Umbilical cord (tissue), 2 donors: ENCODE data around the gene PLEKHH1. TPM values are rescaled to one million over a fixed set of nuclear protein-coding genes. Genes with fewer than 3 reads are reported as not detected.

Experiments used
- DNase-seq: peaks from one replicate; pipeline ENCODE4 v3.0.0-alpha.2; 2015; ENCODE audit warnings: low spot score
- total RNA-seq: library from RNA; depleted of rRNA; stranded (reverse); fragments of >200 nt; gene quantifications from one replicate; pipeline ENCODE4 v1.2.3, GENCODE V29; 2014; ENCODE audit warnings: low replicate concordance; ENCODE audit not compliant: insufficient read depth

Gene PLEKHH1
- total RNA-seq, 1 donor from 2014 or later, result 3.4 TPM

DNA sequence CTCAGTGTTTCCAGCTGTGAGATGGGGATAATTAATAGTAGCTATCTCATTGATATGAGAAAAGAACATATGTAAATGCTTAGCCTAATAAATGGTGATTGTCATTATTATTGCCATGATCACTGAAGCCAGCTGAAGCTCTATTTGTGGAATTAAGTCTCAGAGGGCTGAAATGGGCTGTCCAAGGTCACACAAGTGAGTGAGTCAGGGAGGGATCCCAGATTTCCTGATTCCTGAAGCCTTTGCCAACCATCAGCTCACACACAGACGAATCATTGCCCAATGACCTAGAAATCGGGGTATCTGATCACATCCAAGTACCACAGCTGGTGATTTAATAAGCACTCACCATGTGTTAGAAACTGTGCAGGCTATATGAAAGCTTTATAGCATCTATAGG lies 23.0 kb upstream of the PLEKHH1 start:
- DNase-seq, result no peak

DNA sequence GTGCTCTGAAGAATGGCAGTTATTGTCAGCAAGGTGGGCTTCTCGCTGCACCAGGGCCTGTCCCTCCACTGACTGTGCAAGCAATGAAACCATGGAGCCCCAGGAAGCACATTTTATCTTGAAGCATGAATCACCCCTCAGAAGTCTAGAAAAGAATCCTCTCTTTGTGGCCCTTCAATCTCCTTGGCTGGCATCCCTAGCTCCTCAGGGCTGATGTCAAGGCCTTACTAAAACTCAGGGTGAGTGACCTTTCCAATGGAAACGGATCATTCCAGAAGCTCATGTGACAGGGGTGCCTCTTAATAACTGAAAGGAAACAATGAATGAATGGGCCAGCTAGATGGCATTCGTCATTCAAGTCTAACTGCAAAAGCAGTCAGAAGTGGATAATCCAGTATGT lies 22.3 kb upstream of the PLEKHH1 start:
- no peak for DNase-seq

DNA sequence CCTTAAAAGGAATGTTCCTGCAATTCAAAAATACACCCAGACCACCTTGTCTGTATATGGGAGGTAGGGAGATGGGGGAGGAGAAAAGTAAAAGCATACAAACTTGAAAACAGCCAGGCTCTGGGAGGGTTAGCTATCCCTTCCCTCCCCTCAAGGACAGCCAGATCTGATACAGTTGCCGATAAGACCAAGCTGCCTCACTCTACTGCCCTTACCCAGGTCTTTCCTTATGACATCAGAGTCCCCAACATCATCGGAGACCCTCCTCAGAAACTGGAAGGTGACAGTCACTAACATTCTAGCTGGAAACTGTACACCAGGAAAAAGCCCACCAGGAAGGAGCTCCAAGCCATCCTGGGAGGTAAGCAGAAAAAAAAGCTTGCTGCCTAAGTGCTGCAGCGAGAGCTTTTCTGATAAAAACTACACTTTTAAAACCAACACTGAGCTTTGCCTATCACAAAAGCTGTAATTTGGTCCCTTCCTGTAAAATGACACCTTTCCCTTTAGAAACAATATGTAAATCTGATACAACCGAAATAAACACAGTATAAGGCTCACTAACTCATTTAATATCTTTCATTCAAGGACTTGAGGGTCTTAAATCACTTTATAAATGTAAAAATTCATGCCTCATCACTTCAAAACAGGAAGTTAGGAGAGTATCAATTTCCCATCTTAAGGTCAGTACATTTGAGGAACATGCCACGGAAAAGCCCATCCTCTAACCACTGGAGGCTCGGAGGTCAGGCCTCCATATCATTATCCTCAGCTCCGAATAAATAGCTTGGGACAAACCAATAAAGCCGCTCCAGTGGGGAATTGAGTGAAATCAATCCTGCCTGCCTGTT lies 20.4 kb upstream of the PLEKHH1 start:
- DNase-seq, result no peak

- DNase-seq, result no peak
Measured at GRCh38 chr14:67513631-67514108, 19.4 kb upstream of the PLEKHH1 start.

DNA sequence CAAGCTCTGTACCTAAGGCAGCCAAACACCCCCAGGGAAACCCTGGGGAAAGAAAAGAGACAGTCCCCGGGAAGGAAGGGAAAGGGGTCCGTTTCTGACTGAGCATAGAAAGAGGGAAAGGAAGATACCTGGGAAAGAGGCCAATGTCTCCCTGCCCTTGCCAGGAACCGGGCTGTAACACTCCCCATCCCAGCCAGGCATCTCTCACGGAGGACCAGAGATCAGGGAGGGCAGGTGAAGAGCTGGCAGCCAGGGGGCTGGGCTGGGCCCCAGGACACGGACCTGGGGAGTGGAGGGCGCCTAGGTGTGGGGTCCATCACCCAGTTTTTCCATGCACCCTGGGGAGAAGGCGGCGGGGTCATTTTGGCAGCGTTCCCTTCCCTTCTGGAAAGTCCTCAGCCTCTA lies 18.9 kb upstream of the PLEKHH1 start:
- no peak for DNase-seq

DNA sequence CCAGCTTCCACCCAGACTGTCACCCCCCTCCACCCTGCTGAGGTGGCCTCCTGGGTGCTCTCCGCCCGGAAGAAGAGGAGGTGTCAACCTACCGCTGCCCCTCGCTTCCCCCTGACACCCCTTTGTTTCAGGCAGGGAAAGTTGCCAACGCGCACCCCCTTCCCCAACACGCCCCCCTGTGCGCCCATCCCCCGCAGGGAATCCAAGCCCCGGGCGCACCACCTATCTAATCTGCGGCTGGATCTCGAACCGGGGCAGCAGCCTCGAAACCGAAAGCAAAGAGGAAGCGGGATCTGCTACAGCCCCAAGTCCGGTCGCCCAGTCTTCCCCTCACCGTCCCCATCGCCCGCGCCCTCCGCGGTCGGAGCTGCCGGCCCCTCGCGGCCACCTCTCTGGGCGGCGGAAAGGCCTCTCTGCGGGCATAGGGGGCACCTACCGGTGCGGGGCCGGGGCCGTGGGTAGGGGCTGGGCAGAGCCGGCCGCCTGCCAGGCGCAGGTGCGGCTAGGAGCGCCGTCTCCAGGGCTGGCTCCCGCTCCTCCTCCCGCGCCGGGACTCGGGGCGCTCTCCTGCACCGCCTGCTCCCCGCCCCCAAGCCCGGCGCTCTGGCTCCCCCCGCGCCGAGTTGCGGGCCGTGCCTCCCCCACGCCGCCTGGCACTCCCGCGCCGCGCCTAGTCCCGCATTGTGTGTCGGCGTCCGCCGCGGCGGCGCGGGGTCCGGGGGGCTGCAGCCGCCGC lies 18.3 kb upstream of the PLEKHH1 start:
- DNase-seq, result peak; percentile 28

DNA sequence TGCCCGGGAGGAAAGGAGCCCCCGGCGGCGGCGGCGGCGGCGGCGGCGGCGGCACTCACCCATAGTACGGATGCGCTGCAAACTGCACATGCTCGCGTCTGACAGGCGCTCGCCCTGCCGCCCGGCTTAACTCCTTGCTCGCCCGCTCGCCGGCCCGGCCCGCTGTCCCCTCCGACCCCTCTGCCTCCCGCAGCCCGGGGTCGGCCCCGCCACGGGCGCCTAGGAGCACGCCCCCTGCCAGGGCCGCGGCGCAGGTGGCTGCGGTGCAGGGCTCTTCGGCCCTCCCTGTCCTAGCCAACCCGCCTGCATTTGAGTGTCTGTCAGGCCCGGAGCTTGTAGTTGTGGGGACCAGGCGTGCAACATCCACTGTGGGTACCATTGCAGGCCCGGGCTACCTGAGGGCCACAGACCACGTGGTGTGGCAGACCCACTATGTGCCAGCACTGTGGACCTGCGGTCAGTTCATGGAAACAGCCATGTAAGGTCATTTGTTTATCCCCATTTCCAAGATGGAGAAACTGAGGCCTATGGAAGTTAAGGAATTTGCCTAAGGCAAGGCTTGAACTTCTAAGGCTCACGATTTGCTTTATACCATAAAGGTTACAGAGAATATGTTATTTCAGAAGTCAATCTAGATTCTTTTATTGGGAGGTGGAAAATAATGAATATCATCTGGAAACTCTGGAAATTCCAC lies 17.6 kb upstream of the PLEKHH1 start:
- DNase-seq, result no peak

DNA sequence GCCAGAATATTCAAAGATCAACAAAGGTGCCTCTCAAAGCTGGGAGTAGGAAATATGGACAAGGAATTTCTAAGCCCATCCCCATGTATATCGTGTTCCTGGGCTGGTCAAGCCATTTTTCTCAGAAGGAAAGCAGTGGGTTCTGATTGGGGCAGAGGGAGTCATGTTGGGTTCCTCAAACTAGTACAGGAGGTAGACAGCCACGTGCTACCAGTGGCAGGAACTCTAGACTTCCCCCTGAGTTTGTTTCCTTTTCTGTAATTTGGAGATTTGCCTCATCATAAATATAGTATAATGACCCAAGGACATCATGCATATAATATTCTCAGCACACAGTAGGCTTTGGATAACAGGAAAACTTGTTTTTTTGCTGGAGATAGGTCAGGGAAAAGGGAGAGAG lies 16.4 kb upstream of the PLEKHH1 start:
- no peak for DNase-seq

GRCh38 chr14:67517083-67517482 lies 16.0 kb upstream of the PLEKHH1 start:
- DNase-seq, result no peak

DNA sequence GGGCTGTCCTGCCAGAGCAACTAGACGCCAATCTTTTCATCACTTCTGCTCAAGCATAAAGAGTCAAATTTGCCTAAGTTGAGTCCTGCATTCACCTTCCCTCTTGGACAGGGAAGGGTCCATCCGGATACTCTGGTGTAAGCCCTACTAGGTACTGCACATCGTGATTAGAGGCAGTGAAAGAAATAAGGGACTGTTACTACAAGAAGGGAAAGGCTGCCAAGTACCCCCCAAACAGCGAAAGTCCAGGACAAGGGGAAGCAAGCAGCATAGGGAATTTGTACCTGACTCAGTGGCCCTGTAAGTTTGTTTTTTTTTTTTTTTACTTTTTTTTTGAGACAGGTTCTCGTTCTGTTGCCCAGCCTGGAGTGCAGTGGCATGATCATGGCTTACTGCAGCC lies 13.7 kb upstream of the PLEKHH1 start:
- DNase-seq, result no peak

DNA sequence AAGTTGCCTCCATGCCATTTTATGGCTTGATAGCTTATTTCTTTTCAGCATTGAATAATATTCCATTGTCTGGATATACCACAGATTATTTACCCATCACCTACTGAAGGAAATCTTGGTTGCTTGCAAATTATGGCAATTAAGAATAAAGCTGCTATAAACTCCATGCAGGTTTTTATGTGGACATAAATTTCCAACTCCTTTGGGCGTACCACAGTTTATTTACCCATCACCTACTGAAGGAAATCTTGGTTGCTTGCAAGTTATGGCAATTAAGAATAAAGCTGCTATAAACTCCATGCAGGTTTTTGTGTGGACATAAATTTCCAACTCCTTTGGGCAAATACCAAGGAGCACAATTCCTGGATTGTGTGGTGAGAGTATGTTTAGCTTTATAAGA lies 12.6 kb upstream of the PLEKHH1 start:
- DNase-seq, result no peak

DNA sequence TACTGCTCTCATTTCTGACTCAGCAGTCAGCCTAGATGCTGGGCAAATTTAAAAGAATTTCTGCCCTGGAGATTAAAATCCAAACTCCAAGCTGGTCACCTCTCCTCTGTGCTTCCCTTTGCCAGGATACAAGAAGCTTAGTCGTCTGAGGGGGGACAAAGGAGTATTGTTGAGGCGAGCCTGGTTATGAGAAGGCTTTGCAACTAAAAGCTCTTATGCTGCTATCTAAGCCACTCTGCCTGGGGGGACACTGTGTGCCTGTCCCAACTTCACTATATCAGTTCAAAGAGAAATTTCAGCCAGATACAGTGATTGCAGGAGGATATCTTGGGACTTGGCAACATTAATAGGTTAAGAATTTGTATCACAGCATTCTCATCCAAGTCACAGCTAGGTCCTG lies 10.8 kb upstream of the PLEKHH1 start:
- no peak for DNase-seq

DNA sequence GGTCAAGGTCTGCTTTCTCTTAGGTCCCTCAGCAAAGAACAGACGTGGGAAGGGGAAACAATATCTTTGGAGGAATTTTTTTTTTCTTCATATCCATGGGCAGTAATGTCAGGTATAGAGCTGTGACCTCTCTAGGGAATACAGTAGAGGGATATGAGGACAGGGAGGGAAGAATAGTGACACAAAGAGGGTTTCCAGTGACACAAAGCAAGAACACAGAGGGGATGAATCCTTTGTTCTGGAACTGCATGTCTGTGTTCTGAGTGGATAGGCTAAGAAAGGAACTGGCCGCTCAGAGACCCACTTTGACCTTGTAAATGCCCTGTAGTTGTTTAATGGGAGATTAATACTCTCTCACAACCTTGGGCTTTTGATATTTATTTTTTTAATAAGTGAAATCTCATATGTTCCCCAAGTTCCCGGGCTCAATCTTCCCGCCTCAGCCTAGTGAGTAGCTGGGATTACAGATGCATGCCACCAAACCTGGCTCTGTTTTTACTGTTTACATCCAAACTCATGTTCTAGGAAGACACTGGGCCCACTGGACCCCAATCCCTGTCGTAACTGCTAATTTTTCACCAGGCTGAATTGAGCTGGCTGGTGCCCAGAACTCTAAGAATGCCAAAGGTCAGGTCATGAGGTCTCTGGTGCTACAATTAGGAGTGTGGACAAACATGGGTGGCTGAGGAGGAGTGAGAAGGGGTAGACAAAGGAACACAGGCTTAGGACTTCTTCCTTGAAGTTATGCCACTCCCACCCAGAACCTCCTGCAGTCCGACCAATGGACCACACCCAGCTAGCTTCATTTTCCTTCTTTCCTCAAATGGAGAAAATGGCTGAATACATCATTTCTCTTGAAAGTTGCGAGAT lies 9.1 kb upstream of the PLEKHH1 start:
- DNase-seq, result no peak

DNA sequence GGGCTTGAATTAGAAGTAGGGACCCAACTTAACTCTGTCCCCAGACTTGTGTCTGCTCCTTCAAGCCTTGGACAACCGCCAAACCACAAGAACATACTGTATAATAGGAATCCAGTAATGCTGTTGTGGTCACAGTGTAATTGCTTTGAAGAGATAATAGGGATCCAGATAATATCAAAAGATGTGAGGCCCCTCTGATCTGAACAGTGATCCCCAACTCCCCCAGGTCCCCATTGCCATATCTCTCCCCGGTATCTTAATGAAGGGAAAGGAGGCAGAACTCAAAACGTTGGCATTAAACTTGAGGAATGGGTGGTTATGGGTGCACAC lies 8.5 kb upstream of the PLEKHH1 start:
- DNase-seq, result no peak

DNA sequence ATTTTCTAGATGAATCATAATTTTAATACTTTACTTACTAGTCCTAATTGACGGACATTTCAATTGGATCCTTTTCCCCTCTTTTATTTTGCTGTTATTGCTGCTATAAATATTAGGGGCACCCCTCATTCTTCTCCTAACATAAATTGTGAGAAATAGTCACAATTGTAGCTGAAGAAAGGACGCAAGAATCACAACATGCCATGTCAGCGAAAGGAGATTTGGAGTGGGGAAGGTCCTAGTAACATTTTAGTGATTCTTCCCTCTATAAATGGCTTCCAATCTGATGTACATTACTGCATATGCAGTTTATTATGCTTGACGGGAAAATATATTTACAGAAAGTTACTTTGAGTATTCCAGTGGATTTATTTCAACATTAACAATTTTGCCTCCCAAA lies 7.7 kb upstream of the PLEKHH1 start:
- DNase-seq, result no peak

- no peak for DNase-seq
Measured at GRCh38 chr14:67526181-67526580, 6.9 kb upstream of the PLEKHH1 start.

DNA sequence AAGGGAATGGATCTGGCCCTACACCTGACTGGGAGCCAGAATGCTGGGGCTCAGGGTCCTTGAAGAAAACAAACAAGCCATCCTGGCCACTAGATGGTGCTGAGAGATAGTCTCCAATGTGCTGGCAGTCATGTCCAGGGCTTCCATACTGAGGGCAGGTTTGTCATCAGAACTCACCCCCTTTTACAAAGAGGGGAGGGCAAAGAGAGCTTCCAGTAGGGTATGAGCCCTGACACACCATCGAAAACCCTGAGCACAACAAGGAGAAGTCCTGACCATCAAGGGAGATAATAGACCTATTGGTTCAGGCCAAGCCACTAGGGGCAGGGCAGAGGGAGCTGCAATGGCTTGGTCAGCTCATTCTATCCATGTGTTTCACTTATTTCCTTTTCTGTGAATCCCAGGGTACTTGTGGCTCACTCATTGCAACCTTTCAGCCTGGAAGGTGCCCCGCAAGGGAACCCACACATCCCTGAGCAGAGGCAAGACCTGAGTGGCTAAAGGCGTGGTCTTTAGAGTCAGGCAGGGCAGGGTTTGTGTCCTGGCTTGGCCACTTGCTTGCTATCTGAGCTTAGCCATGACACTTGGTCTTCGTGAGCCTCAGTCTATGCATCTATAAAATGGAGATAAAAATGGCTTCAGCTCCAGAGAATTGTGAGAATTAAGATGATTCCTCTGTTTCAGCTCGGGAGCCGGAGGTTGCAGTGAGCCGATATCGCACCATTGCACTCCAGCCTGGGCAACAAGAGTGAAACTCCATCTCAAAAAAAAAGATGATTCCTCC lies 6.2 kb upstream of the PLEKHH1 start:
- peak; percentile 37 for DNase-seq

GRCh38 chr14:67527756-67528155 lies 5.3 kb upstream of the PLEKHH1 start:
- no peak for DNase-seq

DNA sequence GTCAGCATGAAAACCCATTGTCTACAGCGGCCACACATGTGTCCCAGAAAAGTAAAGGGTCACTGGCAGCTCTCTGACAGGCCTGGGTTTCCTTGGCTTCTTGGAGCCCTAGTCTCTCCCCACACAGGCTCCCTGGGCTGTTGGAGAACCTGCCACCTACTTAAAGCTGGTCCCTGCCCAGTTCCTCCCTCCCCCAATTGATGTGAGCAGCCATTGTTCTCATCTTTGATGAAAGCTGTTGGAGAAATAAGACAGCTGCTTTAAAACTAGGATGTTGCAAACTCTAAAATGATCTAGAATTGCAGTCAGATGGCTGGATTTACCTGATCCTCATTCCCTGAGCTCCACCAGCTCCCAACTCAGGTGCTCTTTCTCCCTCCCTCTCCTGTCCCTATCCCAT lies 4.8 kb upstream of the PLEKHH1 start:
- DNase-seq, result no peak
